ENCODE measurements around the gene MBNL3.

The MBNL3 gene

GRCh38 chrX:132488819-132489577, at the start of gene MBNL3:
MBNL3 (minus strand) TSS chrX:132489038; CDS start chrX:132439611, 49,427 bp downstream.
- DNase-seq, result peak; percentile 75

GRCh38 chrX:132533409-132533808, 44.6 kb upstream of the MBNL3 start:
- no peak for DNase-seq

- DNase-seq, result no peak
Measured at GRCh38 chrX:132532913-132533312, 44.1 kb upstream of the MBNL3 start.

- DNase-seq, result no peak
Measured at GRCh38 chrX:132532097-132532496, 43.3 kb upstream of the MBNL3 start.

- no peak for DNase-seq
Measured at GRCh38 chrX:132520792-132521191, 32.0 kb upstream of the MBNL3 start.

- DNase-seq, result no peak
Measured at GRCh38 chrX:132520213-132520612, 31.4 kb upstream of the MBNL3 start.

- DNase-seq, result no peak
Measured at GRCh38 chrX:132518401-132518800, 29.6 kb upstream of the MBNL3 start.

- no peak for DNase-seq
Measured at GRCh38 chrX:132508834-132509233, 20.0 kb upstream of the MBNL3 start.

- no peak for DNase-seq
Measured at GRCh38 chrX:132505116-132505515, 16.3 kb upstream of the MBNL3 start.

- no peak for DNase-seq
Measured at GRCh38 chrX:132504417-132504816, 15.6 kb upstream of the MBNL3 start.

GRCh38 chrX:132501606-132502005, 12.8 kb upstream of the MBNL3 start:
- no peak for DNase-seq

GRCh38 chrX:132497432-132497831, 8.6 kb upstream of the MBNL3 start:
- DNase-seq, result no peak

GRCh38 chrX:132493095-132493494, 4.3 kb upstream of the MBNL3 start:
- no peak for DNase-seq

GRCh38 chrX:132491191-132491590, 2.4 kb upstream of the MBNL3 start:
- peak; percentile 44 for DNase-seq

GRCh38 chrX:132489578-132490419, 961 bp upstream of the MBNL3 start:
- peak; percentile 39 for DNase-seq

GRCh38 chrX:132488180-132488705, 595 bp downstream of the MBNL3 start:
- peak; percentile 31 for DNase-seq

GRCh38 chrX:132486599-132487178, 2.1 kb downstream of the MBNL3 start:
- DNase-seq, result no peak

GRCh38 chrX:132483951-132484350, 4.9 kb downstream of the MBNL3 start:
- no peak for DNase-seq

- DNase-seq, result no peak
Measured at GRCh38 chrX:132483488-132483887, 5.3 kb downstream of the MBNL3 start.

- no peak for DNase-seq
Measured at GRCh38 chrX:132482632-132483031, 6.2 kb downstream of the MBNL3 start.

- no peak for DNase-seq
Measured at GRCh38 chrX:132481449-132481848, 7.4 kb downstream of the MBNL3 start.

- peak; percentile 55 for DNase-seq
Measured at GRCh38 chrX:132480581-132481203, 8.1 kb downstream of the MBNL3 start.
